SJCRH30 (cell line): Measurements from ENCODE around the gene PDK2. TPM values are rescaled to one million over a fixed set of nuclear protein-coding genes. Genes with fewer than 3 reads are reported as not detected.

Experiments
- DNase-seq, 2 experiments: peaks; one replicate each; pipeline ENCODE4 v3.0.0-alpha.2; 2015 to 2020
- H3K27ac ChIP-seq: fragments of 250-450 bp; sonication (Bioruptor Pico); 2 replicates; pipeline ENCODE4 v1.5.1; 2020; ENCODE audit warnings: mild to moderate bottlenecking, moderate library complexity
- H3K27me3 ChIP-seq: fragments of 250-450 bp; sonication (Bioruptor Pico); 2 replicates; pipeline ENCODE4 v1.5.1; 2020; ENCODE audit warnings: mild to moderate bottlenecking, moderate library complexity
- H3K36me3 ChIP-seq: fragments of 250-450 bp; sonication (Bioruptor Pico); 2 replicates; pipeline ENCODE4 v1.5.1; 2020; ENCODE audit warnings: mild to moderate bottlenecking, moderate library complexity
- H3K4me1 ChIP-seq: fragments of 250-450 bp; sonication (Bioruptor Pico); 2 replicates; pipeline ENCODE4 v1.5.1; 2020; ENCODE audit warnings: mild to moderate bottlenecking, moderate library complexity
- H3K4me3 ChIP-seq: fragments of 250-450 bp; sonication (Bioruptor Pico); 2 replicates; pipeline ENCODE4 v1.5.1; 2020; ENCODE audit warnings: mild to moderate bottlenecking, moderate library complexity
- H3K9me3 ChIP-seq: fragments of 250-450 bp; sonication (Bioruptor Pico); replicated peaks from 2 replicates; pipeline ENCODE4 v1.5.1; 2020; ENCODE audit warnings: mild to moderate bottlenecking, moderate library complexity
- total RNA-seq: library from RNA; depleted of rRNA; stranded (reverse); fragments of >200 nt; shearing (Covaris generic); gene quantifications from 2 replicates; pipeline ENCODE4 v1.2.3, GENCODE V29; 2014

PDK2 gene
- total RNA-seq, 1 experiment from 2014 or later: 12.5 TPM

GRCh38 chr17:50096758-50097157, 1.6 kb downstream of the PDK2 start:
- H3K27ac ChIP-seq: no peak overlapping the region
- no peak overlapping the region for H3K4me3 ChIP-seq
- no peak for DNase-seq
- H3K9me3 ChIP-seq: no peaks in the 10 kb centered on the region
- H3K4me1 ChIP-seq: peaks cover 4% of the 10 kb centered on the region; the same call in 1 of the 2 replicates
- H3K36me3 ChIP-seq: no peaks in the 10 kb centered on the region
- H3K27me3 ChIP-seq: no peaks in the 10 kb centered on the region; the same call in 1 of the 2 replicates

- no peaks in the 10 kb centered on the region; the same call in 1 of the 2 replicates for H3K27me3 ChIP-seq
- H3K27ac ChIP-seq: no peak overlapping the region
- DNase-seq: no peak
- H3K4me3 ChIP-seq: no peak overlapping the region
- H3K36me3 ChIP-seq: no peaks in the 10 kb centered on the region
- peaks cover 11% of the 10 kb centered on the region for H3K4me1 ChIP-seq
- H3K9me3 ChIP-seq: no peaks in the 10 kb centered on the region
These were observed 2.3 kb downstream of the PDK2 start for GRCh38 chr17:50097455-50097854.

GRCh38 chr17:50097926-50098325, 2.8 kb downstream of the PDK2 start:
- no peaks in the 10 kb centered on the region for H3K36me3 ChIP-seq
- no peak overlapping the region for H3K27ac ChIP-seq
- no peak for DNase-seq
- H3K27me3 ChIP-seq: no peaks in the 10 kb centered on the region; the same call in 1 of the 2 replicates
- peaks cover 15% of the 10 kb centered on the region for H3K4me1 ChIP-seq
- H3K9me3 ChIP-seq: no peaks in the 10 kb centered on the region
- H3K4me3 ChIP-seq: no peak overlapping the region

- no peaks in the 10 kb centered on the region; the same call in 1 of the 2 replicates for H3K27me3 ChIP-seq
- DNase-seq: no peak
- peaks cover 15% of the 10 kb centered on the region for H3K4me1 ChIP-seq
- no peak overlapping the region for H3K4me3 ChIP-seq
- H3K9me3 ChIP-seq: no peaks in the 10 kb centered on the region
- no peaks in the 10 kb centered on the region for H3K36me3 ChIP-seq
- no peak overlapping the region for H3K27ac ChIP-seq
These were observed 3.4 kb downstream of the PDK2 start for GRCh38 chr17:50098583-50098982.

- Histone ChIP-seq H3K4me1 (peaks cover 15% of the 10 kb centered on the region), H3K36me3 (no peaks in the 10 kb centered on the region), H3K27me3 (no peaks in the 10 kb centered on the region), H3K27ac (no peak overlapping the region), H3K9me3 (no peaks in the 10 kb centered on the region), H3K4me3 (no peak overlapping the region)
- DNase-seq: no peak
These were observed 3.9 kb downstream of the PDK2 start for GRCh38 chr17:50099003-50099402.

- Histone ChIP-seq H3K4me3 (no peak overlapping the region), H3K36me3 (no peaks in the 10 kb centered on the region), H3K4me1 (peaks cover 13% of the 10 kb centered on the region), H3K27ac (no peak overlapping the region), H3K9me3 (no peaks in the 10 kb centered on the region), H3K27me3 (no peaks in the 10 kb centered on the region)
- DNase-seq: no peak
These were observed 5.3 kb downstream of the PDK2 start for GRCh38 chr17:50100480-50100883.

- Histone ChIP-seq H3K36me3 (no peaks in the 10 kb centered on the region), H3K4me1 (peaks cover 13% of the 10 kb centered on the region), H3K27ac (no peak overlapping the region), H3K4me3 (peak overlapping the region; percentile 31), H3K9me3 (no peaks in the 10 kb centered on the region), H3K27me3 (no peaks in the 10 kb centered on the region)
- DNase-seq: peak in 1 of 2 experiments; percentile 31
These were observed 5.8 kb downstream of the PDK2 start for GRCh38 chr17:50100921-50101345.

GRCh38 chr17:50101346-50102163, 6.4 kb downstream of the PDK2 start:
- peak; percentile 34 to 44 for DNase-seq
- Histone ChIP-seq H3K27me3 (no peaks in the 10 kb centered on the region), H3K4me3 (peak overlapping the region; percentile 31), H3K27ac (peak overlapping the region; percentile 21; the same call in 1 of the 2 replicates), H3K4me1 (peaks cover 13% of the 10 kb centered on the region), H3K36me3 (no peaks in the 10 kb centered on the region), H3K9me3 (no peaks in the 10 kb centered on the region)

GRCh38 chr17:50102164-50102991, 7.2 kb downstream of the PDK2 start:
- Histone ChIP-seq H3K4me1 (peaks cover 13% of the 10 kb centered on the region), H3K27me3 (no peaks in the 10 kb centered on the region), H3K36me3 (no peaks in the 10 kb centered on the region), H3K9me3 (no peaks in the 10 kb centered on the region), H3K27ac (peak overlapping the region; percentile 21; the same call in 1 of the 2 replicates), H3K4me3 (no peak overlapping the region; the same call in 1 of the 2 replicates)
- peak; percentile 44 to 45 for DNase-seq

GRCh38 chr17:50103252-50103651, 8.1 kb downstream of the PDK2 start:
- peaks cover 13% of the 10 kb centered on the region for H3K4me1 ChIP-seq
- peak in 1 of 2 experiments; percentile 19 for DNase-seq
- H3K4me3 ChIP-seq: no peak overlapping the region
- no peaks in the 10 kb centered on the region for H3K9me3 ChIP-seq
- no peaks in the 10 kb centered on the region for H3K36me3 ChIP-seq
- H3K27ac ChIP-seq: no peak overlapping the region
- H3K27me3 ChIP-seq: no peaks in the 10 kb centered on the region

- Histone ChIP-seq H3K27ac (no peak overlapping the region), H3K27me3 (no peaks in the 10 kb centered on the region), H3K36me3 (no peaks in the 10 kb centered on the region), H3K9me3 (no peaks in the 10 kb centered on the region), H3K4me1 (peaks cover 13% of the 10 kb centered on the region), H3K4me3 (no peak overlapping the region)
- no peak for DNase-seq
These were observed 8.8 kb downstream of the PDK2 start for GRCh38 chr17:50103941-50104340.

- no peak overlapping the region for H3K4me3 ChIP-seq
These were observed 10.7 kb downstream of the PDK2 start for GRCh38 chr17:50105811-50106210.

GRCh38 chr17:50106393-50107131, 11.4 kb downstream of the PDK2 start:
- Histone ChIP-seq H3K27me3 (no peaks in the 10 kb centered on the region), H3K36me3 (no peaks in the 10 kb centered on the region), H3K4me1 (peaks cover 13% of the 10 kb centered on the region), H3K9me3 (no peaks in the 10 kb centered on the region), H3K4me3 (no peak overlapping the region), H3K27ac (no peak overlapping the region)
- no peak for DNase-seq

More at GRCh38 chr17:50105811-50106210, 10.7 kb downstream of the PDK2 start:
- Histone ChIP-seq H3K9me3 (no peaks in the 10 kb centered on the region), H3K36me3 (no peaks in the 10 kb centered on the region), H3K27ac (no peak overlapping the region), H3K27me3 (no peaks in the 10 kb centered on the region), H3K4me1 (peaks cover 13% of the 10 kb centered on the region)
- DNase-seq: no peak

- DNase-seq: no peak
- H3K27ac ChIP-seq: no peak overlapping the region
- no peaks in the 10 kb centered on the region for H3K27me3 ChIP-seq
- H3K9me3 ChIP-seq: no peaks in the 10 kb centered on the region
- no peaks in the 10 kb centered on the region; the same call in 1 of the 2 replicates for H3K4me1 ChIP-seq
- no peak overlapping the region for H3K4me3 ChIP-seq
- no peaks in the 10 kb centered on the region for H3K36me3 ChIP-seq
These were observed 12.8 kb downstream of the PDK2 start for GRCh38 chr17:50107790-50108414.
